Subcutaneous adipose tissue (tissue), 4 donors: ENCODE results near the gene MYOCOS. TPM values are rescaled to one million over a fixed set of nuclear protein-coding genes. Genes with fewer than 3 reads are reported as not detected.

Experiments
- CTCF ChIP-seq: fragments of 450-650 bp; IDR thresholded peaks from one replicate; pipeline ENCODE4 v1.5.1; 2016; ENCODE audit warnings: low read depth, mild to moderate bottlenecking, control low read depth, antibody characterized with exemption, moderate library complexity
- total RNA-seq, 4 donors: library from RNA; depleted of rRNA; stranded (reverse); fragments of >200 nt; gene quantifications; one replicate each; pipeline ENCODE4 v1.1.0, GENCODE V29; 2016

Gene MYOCOS
- total RNA-seq, 4 donors from 2014 or later = not detected

DNA sequence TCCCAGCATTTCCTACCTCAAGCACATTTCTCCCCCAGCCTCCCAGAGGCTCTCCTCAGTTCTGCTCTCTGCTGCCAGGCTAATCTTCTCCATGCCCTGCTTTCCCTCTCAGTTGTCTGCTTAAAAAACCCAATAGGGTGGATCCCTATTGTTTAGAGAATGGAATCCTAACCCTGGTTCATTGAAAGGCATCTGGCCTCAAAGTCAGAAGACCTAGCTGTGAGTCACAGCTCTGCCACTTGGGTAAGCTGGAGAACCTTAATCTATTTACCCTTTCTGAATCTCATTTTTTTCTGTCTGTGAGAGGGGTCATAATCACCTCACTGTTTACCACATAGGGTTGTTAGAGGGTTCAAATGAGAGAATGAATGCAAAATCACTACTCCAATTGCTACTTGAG, 42.9 kb downstream of the MYOCOS start:
- TF ChIP-seq CTCF = no peak

DNA sequence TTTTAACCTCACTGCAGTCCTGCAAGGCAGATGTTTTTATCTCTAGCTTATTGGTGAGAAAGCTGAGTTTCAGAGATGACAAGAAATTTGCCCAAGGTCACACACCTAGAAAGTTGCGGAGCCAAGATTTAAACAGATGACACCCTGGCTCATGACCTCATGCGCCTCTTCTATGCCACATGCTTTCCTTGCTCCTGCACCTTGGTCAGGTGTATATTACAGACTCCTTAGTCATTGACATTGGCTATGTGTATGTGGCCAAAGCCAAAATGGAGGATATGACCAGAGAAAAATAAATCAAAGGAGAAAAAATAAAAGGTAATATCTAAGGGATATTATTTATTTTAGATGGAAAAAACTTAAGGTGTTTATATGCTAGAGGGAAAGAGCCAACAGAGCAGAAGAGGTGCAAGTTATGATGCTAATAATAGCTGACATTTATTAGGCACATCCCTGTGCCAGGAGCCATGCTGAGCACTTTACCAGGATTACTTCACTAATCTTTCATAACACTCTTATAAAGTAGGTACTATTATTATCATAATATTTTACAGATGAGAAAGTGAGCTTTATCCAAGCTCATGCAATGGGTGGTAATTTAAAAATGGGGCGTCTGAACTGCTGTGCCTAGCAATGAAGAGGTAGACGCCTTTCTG, 44.2 kb downstream of the MYOCOS start:
- no peak for TF ChIP-seq CTCF

DNA sequence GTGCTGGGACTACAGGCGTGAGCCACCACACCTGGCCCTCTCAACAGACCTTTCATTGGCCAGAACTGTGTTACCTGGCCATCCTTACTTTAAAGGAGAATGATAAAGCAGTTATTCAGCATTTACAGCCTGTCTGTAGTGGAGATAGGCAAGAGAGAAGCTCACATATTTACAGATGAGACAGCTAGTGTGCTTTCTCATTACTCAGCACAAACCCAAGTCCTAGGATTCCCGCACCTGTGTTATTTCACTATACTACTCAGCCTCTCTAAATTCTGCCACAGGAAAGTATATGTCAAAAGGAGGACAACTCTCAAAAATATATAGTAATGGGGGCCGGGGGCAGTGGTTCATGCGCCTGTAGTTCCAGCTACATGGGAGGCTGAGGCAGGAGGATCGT, 46.3 kb downstream of the MYOCOS start:
- TF ChIP-seq CTCF = no peak

- no peak for TF ChIP-seq CTCF
These were observed 48.7 kb downstream of the MYOCOS start for GRCh38 chr1:171670739-171671138.

DNA sequence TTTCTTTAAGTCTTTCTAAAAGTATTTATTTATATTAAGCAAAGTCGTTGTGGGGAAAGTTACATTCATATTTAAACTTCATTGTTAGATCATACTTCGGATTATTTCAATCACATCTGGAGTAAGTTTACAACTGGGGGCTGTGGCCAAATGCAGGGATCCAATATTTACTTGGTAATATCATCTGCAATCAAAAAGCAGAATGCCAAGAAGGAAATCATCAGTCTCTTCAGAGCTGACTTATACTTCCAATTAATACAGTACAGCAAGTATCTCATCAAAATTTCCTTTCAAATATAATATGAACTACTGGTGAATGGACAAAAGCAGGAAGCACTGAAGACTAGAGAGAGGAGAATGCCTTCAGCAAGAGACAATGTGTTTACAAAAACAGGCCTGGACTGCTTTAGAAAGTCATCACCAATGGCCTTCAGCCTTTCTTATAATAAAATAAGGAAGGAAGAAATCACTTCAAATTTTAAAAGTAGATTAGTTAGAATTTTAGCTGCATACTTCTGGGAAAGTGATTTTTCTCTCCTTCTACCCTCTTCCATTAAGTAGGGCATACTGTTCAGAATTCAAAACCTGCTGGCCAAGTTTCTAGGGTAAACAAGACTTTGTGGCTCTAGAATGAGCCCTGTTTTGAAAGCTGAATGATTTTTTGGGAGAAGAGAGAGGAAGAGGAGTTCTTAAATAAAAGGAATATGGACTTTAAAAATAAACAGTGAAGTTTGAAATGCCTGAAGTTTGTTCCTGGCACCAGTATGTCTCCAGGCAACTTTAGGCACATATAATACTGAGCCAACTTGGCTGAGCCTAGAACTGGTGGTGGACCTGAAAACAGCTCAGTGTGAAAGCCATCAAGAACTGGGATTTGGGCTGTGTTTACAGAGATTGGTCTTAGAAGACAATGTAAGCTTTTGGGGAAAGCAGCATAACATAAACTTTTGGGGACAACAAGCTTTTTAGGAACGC, 52.7 kb downstream of the MYOCOS start:
- no peak for TF ChIP-seq CTCF

Other genes starting within 250 kb of the MYOCOS start
- 100 to 1,000 TPM in 1 of 4 donors, 10 to 100 TPM in 3; 75.3 to 102 (median 88.1) TPM for gene PRRC2C, start 136.7 kb upstream of the MYOCOS start, total RNA-seq
- gene MYOC, start 30.4 kb downstream of the MYOCOS start, total RNA-seq = 10 to 100 TPM; 10.5 to 47.8 (median 11.8) TPM
- gene VAMP4, start 119.8 kb downstream of the MYOCOS start, total RNA-seq = 10 to 100 TPM; 15.1 to 18.5 (median 17.7) TPM
- gene METTL13, start 159.4 kb downstream of the MYOCOS start, total RNA-seq = 10 to 100 TPM; 15.0 to 26.9 (median 22.0) TPM
- gene DNM3, start 219.3 kb downstream of the MYOCOS start, total RNA-seq = 1 to 10 TPM; 4.1 to 8.8 (median 7.6) TPM